Right forelimb (tissue), 1 donor: ENCODE data around the gene PDE1C.

ENCODE experiments used
- DNase-seq: peaks from one replicate; pipeline ENCODE4 v3.0.0-alpha.2; 2018

The PDE1C gene

DNA sequence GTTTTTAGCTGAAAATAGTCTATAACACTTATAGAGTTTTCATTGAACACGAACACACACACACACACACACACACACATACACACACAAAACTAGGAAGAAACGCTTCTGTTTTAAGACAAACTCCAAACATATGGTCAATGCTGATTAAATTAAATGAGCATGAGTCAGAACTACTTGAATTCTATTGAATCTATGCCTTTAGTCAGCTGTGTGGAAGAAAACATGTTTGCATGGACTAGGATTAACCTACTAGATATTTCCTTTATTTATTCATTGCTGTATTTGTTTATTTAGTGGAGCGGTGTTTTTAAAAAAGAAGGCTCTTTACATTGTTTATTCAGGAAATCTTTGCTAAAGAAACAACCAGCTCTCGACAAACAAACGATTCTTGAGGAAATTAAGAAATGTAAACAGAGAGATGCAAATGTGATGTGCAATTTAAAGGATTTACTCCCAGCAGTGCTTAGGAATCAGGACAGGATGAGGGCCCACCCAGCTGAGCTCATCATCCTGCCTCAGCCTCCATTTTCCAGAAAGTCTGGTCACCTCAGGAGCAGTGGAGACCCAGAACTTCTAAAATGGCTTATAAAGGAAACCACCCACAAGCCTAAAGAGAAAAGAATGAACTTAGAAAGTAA lies 83.2 kb downstream of the PDE1C start:
- DNase-seq: no peak

GRCh38 chr7:31982962-31983361 lies 87.2 kb downstream of the PDE1C start:
- DNase-seq: no peak

- no peak for DNase-seq
Measured at GRCh38 chr7:31981874-31982390, 88.3 kb downstream of the PDE1C start.

DNA sequence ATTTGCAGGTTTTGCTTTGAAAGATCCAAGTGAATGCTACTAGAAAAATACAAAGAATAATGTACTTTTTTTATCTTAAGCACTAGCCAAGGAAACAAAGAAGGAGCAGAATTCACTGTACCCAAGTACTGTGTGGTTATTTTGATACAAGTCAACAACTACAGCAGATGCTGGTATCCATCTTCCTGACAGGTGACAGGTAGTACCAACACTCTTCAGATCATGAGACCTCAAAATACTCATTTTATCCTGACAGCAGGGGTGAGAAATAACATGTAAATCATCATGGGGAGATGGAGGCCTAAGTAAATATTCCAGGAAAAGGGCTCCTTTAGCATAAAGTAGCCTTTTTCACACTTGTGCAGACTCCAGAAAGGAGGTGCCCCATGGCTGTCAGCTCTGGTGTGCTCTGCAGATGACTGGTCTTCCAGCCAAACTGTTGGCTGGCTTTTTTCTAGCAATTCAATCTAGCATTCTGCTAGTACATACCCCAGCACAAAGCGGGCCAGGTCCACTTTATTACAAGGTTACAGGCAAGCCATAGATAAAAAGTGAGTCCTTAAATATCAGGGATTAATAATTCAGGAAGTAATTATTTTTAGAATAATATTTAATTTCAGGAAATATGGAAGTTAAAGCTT lies 90.4 kb downstream of the PDE1C start:
- no peak for DNase-seq

DNA sequence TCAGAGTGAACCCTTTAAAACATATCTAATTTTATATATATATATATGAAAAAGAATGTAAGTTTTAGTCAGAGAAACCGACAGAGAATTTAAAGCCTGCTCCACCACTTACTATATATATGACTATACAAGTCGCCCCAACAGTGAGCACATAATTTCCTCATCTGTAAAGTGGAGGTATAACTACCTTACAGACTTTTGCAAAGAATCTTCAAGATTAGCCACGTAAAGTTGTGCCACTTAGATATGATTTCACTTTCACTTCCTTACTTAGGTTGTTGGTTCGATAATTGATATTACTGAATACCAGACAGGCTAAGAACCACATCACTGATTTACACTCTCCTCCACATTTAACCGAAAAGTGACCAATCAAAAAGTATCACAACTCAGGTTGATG lies 94.7 kb downstream of the PDE1C start:
- DNase-seq: no peak

GRCh38 chr7:31974351-31974750 lies 95.9 kb downstream of the PDE1C start:
- no peak for DNase-seq

DNA sequence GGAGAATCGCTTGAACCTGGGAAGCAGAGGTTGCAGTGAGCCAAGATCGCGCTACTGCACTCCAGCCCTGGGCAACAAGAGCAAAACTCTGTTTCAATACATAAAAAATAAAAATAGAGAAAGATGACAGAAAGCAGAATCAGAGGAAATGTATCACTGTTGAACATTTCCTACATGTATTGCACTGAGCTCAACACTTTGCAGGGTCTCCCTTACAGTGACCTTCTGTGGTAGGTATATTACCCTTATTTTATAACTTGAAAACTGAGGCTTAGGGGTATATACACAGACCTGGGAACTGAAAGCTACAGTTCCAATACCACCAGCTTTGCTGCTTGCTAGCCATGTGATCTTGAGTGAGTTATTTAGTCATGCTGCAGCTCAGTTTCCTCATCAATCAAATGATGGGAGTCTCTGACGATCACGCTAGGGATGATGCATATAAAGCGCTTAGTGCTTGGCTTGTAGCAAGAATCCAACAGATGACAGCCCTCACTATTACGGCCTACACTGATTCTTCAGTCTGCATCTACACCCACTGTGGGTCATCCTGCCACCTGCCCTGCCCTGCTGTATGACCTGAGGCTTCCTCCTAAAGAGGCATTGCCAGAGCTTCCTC lies 99.0 kb downstream of the PDE1C start:
- no peak for DNase-seq

DNA sequence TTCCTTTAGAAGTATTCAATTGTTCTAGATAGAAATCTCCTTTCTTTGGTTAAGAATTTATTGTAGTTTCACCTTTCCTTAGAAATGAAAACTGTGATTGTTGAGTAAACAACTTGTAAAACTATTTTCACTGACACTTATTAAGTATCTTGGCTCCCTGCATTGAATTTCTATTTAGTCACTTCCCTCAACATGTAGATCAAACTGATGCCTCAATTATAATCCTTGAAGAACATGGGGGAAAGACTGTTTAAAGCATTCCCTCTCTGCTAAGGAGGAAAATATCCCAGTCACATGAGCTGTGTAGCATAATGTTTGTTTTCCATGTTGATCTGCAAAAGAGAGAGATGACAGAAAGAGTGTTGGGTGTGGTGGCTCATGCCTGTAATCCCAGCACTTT lies 99.7 kb downstream of the PDE1C start:
- DNase-seq: no peak

- no peak for DNase-seq
Measured at GRCh38 chr7:31963569-31964175, 106.5 kb downstream of the PDE1C start.

DNA sequence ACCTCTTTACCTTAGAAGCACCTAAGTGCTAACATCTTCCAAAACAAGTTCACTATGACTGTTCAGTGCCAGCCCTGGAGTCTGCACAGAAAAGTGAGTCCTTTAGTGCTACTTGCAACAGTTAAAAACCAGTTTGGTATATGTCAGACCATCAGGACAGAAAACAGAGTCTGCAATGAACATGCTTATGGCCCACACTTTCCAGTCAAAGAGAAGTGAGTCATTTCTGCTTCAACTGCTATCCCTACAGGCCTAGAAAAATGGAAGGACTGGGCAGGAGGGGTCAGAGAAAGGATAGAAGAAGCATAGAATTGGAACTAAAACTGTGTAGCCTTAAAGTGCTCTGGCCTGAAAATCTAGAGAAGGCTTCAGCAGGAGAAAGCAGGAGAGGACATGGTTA lies 108.0 kb downstream of the PDE1C start:
- no peak for DNase-seq

DNA sequence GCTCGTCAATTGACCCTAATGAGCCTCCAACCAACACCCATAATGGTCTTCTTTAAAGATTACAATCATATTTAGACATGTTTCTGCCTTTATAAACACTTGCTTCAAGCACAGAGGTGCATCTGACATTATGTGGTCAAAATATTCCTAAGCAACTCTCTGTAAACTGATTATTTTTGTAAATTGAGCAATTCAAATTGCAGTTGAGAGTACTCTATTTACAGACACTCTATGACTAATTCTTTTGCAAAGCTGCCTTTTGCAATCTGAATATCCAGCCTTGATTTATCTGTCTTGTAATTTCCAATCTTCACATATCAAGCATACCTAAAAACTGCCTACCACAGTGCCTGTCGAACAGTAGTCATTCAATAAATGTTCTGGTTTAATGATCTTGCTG lies 112.0 kb downstream of the PDE1C start:
- no peak for DNase-seq

- DNase-seq: no peak
Measured at GRCh38 chr7:31957756-31958155, 112.5 kb downstream of the PDE1C start.

DNA sequence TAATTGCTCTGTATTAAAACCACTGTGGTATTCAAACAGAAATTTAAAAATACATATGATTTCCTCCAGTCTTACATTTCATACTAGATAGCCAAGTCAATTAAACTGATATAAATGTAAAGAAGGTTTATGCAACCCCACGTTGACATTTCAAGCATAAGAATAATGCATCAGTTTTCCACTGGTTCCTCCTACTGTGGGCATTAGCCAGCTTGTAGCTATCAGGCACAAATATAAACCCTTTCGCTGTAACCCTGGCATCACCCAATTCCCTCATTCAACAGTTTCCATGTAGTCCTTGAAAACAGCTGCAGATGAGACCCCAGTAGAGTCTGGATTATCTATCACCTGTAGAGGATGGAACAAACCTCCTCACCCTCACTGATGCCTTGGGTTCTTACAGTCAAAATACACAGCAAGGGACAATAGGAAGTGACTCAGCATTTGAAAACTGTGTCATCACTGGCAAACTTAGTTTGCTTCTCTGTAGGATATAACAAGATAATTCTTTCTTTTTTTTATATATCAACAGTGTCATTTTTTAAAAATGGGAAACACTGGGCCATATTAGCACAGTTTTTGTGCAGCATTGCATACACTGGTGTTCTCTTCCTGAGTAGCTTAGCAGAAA lies 113.0 kb downstream of the PDE1C start:
- no peak for DNase-seq

- DNase-seq: no peak
Measured at GRCh38 chr7:31955641-31956040, 114.6 kb downstream of the PDE1C start.

DNA sequence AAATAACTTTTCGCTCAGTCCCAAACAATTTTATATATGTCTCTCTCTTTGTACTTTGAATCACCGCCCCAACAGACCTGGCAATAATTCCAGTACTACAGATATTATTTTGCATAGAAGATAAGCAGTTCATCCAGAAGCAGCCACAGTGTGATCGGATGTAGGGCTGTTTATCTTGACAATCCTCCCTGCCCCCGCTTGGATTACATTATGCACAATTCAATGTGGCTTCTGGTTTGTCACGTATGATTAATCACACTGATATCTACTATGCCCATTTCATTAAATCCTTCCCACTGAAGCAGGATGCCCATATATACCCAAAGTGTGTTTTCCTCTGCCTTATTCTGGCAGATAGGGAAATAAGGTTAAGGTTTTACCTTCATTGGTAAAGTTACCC lies 115.2 kb downstream of the PDE1C start:
- no peak for DNase-seq

DNA sequence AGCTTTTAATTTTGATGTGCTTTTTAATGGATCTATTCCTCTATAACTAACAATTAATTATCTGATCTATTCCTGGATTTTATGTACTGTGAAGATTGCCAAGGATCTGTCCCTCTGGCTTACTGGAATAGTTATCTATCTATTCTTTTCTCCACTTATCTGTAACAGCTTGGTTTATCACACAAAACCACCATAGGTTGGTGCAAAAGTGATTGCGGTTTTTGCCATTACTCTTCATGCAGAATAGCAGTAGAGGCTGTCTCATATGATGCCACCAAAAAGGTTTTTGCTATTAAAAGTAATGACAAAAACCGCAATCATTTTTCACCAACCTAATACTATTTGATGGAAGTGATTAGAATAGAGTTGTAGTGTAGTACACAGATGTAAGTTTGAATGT lies 115.7 kb downstream of the PDE1C start:
- DNase-seq: no peak

- no peak for DNase-seq
Measured at GRCh38 chr7:31953432-31953831, 116.8 kb downstream of the PDE1C start.

DNA sequence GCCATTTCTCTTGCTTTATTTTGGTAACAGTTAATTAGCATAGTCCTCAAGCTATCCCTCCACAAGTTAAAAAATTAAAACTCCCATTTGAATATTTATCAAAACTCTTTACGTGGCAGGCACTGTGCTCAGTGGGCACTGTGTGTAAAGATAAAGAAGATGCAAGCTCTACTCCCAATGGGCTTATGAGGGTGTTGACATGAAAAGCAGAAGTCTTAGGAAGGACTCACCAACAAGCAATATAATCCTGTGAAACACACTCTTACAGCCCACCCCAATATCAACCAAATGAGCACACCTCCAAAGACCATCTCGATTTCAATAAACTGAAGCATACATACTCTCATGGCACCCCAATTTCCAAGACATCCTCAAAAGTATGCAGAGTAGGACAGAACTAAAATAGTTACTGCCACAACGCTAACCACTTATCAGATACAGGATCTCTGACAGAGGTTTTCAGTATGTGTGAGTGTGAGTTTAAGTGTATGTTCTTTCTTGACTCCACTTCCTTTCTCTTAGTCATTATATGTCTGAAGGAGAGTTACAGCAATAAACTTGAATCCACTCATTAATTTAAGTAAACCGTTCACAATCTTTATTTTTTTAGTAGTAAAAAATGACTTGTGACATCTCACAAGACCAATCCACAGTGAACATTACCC lies 120.0 kb downstream of the PDE1C start:
- no peak for DNase-seq

DNA sequence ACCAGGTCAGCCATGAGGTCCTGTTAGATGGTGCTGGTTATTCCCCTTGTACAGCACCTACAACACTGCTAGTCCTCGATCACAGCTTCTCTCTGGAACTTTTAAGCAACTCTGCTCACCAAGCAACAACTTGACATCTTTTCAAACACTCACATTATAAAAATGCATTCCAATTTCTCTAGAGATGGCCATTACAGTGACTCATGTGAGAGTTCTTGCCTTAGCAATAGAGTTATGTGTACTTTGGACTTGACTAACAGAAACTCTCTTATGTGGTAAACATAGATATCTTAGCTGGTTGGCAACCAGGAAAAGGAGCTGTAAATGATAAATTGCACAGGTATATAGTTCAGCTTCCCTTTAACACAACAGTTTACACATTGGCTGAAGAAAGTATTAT lies 122.2 kb downstream of the PDE1C start:
- no peak for DNase-seq

GRCh38 chr7:31940167-31940566 lies 130.0 kb downstream of the PDE1C start:
- no peak for DNase-seq

GRCh38 chr7:31939076-31939475 lies 131.1 kb downstream of the PDE1C start:
- no peak for DNase-seq

DNA sequence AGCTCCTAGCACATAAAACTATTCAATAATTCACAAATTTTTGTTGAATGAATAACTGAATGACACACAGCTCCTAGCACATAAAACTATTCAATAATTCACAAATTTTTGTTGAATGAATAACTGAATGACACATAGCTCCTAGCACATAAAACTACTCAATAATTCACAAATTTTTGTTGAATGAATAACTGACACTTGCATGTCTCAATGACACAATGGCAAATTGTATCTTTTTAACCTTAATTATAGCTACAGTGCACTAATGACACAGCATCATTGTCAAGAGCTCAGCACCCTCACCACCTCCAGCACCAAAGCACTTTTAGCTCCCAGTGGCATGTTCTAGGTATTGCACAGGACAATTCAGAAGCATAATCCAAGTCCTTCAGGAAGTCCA lies 131.6 kb downstream of the PDE1C start:
- DNase-seq: no peak

DNA sequence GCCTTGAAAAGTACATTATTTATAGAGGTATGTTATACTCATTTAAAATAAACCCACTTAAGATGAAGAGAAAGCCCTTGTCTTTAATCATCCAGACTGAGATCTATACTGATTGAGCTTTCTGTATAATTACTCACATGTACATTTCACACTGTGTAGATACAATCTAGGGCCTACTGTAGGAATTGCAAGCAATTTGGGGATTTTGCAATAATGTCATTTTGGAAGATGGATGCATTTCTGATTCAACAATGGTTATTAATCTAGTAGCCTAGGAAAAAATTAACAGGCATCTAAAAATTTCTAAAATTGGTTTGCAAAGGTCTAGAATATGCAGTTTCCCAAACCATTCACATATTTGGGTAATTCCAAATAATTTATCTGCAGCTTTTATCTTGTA lies 132.2 kb downstream of the PDE1C start:
- no peak for DNase-seq
